Left renal pelvis (tissue), 4 donors: ENCODE measurements around the gene ZNF396. TPM values are rescaled to one million over a fixed set of nuclear protein-coding genes. Genes with fewer than 3 reads are reported as not detected.

ENCODE experiments used
- DNase-seq, 4 donors: peaks; one replicate each; pipeline ENCODE4 v3.0.0-alpha.2; 2013; ENCODE audit warnings: low read depth in 4 of 4, low spot score in 3 of 4
- polyA plus RNA-seq, 4 donors: library from polyadenylated mRNA; unstranded; fragments of 120-200 nt; gene quantifications; one replicate each; pipeline ENCODE4 v1.2.1, GENCODE V29; 2013; ENCODE audit not compliant: insufficient read length in 4 of 4

Gene ZNF396
- polyA plus RNA-seq, 4 donors = 1.8 to 6.4 (median 5.8) TPM

DNA sequence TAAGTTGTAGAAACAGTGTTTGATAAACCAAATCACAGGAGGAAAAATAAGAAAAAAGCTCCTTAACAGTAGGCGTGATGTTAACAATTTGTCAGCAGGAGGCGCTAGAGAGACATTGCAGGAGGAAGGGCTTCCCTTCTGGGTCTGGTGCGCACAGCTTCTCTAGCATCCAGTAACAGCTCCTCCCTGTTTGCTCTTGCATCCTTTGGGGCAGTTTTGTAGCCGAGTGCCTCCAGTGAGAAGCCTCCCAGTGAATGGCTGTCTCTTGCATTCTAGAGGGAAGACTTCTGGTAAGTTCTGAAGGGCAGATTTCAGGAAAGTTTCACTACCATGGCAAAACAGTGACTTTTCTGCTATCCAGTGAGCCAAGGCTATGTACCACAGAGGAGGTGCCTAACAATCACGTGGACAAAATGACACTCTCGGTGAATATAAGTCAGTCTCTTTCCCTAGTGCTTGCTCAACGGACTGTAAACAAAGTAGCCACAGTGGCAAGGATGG, 9.5 kb upstream of the ZNF396 start:
- DNase-seq = peak; percentile 38 to 67 (median 45)

DNA sequence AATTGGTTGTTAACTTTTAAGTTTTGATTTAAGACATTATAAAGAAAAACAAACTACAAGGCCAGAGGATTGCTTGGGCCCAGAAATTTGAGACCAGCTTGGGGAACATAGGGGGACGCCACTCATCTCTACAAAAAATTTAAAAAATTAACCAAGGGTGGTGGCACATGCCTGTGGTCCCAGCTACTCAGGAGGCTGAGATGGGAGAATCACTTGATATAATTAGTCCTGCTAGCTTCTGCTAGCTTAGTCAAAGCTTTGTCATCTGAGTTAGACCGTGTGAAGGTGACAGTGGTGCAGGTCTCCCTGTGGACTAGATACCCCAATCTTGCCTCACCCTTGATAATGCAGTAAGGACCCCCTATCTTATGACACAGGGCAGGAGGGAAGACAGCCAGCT, 6.0 kb upstream of the ZNF396 start:
- DNase-seq = no peak

- no peak for DNase-seq
Measured at GRCh38 chr18:35379421-35379820, 2.3 kb upstream of the ZNF396 start.

DNA sequence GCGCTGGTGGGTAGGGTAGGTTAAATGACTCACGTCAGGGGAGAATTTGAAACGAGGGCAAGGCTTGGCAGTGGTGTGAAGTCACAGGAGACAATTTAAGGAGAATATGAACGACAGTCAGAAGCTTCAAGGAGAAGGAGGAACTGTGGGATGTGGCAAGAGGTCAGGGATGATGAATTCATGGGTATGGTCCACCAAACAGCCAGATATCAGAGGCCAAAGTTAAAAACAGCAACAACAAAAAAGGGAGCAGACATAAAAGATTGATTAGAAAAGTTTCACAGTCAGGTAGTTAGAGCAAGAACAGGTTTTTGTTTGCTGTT, 1.4 kb upstream of the ZNF396 start:
- no peak for DNase-seq

DNA sequence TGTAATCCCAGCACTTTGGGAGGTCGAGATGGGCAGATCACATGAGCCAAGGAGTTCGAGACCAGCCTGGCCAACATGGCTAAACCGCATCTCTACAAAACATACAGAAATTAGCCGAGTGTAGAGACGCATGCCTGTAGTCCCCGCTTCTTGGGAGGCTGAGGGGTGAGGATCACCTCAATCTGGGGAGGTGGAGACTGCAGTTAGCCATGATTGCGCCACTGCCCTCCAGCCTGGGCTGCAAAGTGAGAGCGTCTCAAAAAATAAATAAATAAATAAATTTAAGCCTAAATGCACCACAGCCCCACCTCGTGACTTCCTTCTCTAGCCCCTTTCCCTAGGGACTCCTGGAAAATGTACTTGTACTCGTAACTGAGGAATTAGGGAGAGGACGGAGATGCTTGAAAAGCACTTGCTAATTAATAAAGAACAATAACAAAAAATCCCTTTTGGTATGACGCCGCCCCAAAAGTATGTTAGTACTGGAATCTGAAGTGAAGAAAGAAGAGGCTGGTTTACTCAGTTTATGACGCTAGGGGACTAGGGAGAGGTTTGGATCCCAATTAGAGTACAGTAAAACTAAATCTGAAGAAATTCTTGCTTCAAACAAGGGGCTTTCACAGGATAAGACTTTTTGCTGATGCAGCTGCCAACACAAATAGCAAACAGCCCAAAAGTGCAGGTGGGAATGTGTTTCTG, 887 bp upstream of the ZNF396 start:
- DNase-seq = no peak

- DNase-seq = no peak
Measured at GRCh38 chr18:35376393-35376741, 770 bp downstream of the ZNF396 start.

DNA sequence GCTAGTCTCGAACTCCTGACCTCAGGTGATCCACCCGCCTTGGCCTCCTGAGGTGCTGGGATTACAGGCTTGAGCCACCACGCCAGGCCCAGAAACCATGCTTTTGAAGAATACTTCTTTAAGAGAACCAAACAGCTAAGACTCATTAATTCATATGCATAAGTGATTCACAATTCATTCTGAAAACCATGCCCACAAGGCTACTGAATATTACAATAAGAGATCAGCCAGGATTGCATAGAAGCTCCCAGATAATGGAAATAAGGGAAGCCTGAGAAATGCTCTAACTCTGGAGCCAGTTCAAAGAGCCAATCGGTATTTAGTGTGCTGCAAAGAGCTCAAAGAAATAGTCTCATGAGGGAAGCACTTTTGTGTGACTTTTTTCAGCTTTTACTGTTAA, 2.4 kb downstream of the ZNF396 start:
- DNase-seq = no peak

DNA sequence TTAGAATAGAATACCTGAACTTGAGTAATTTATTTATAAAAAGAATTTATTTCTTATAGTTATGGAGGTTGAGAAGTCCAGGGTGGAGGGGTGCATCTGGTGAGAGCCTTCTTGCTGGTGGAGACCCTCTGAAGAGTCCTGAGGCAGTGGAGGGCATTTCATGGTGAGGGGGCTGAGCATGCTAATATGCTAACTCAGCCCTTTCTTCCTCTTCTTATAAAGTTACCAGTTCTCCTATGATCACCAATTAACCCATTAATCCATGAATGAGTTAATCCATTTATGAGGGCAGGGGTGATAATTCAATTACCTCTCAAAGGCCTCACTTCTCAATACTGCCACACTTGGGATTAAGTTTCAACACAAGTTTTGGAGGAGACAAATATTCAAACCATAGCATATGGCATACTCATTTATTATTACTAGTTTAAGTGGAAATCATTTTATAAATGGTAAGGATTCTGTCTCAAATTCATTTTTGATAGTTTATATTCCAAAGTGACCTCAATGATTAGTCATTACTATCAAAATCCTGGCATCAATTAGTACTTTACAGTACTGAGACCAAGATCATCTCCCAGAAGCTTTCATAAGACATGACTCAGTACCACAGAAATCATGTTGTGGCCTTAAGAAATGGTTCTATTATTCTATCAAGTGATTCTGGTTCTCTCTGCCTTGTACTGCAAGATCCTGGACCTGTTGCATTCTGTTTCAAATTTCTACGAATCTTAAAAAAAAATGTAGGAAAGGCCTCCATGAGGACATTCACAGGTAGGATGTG, 5.5 kb downstream of the ZNF396 start:
- no peak for DNase-seq

- DNase-seq = no peak
Measured at GRCh38 chr18:35369126-35369525, 8.0 kb downstream of the ZNF396 start.

DNA sequence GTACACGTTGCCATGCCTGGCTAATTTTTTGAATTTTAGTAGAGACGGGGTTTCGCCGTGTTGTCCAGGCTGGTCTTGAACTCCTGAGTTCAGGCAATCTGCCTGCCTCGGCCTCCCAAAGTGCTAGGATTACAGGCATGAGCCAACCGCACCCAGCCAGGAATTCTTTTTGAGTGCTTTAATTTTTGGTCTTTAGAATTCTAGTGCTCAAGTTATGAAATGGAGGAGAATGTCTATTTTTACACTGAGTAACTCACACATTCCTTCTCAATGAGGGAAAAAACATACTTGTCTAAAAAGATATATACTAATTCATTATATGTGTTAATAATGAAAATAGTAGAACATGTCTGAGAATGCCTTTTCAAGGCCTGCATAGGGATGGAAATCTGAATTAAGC, 8.5 kb downstream of the ZNF396 start:
- no peak for DNase-seq

GRCh38 chr18:35362531-35362930, 14.6 kb downstream of the ZNF396 start:
- no peak for DNase-seq

DNA sequence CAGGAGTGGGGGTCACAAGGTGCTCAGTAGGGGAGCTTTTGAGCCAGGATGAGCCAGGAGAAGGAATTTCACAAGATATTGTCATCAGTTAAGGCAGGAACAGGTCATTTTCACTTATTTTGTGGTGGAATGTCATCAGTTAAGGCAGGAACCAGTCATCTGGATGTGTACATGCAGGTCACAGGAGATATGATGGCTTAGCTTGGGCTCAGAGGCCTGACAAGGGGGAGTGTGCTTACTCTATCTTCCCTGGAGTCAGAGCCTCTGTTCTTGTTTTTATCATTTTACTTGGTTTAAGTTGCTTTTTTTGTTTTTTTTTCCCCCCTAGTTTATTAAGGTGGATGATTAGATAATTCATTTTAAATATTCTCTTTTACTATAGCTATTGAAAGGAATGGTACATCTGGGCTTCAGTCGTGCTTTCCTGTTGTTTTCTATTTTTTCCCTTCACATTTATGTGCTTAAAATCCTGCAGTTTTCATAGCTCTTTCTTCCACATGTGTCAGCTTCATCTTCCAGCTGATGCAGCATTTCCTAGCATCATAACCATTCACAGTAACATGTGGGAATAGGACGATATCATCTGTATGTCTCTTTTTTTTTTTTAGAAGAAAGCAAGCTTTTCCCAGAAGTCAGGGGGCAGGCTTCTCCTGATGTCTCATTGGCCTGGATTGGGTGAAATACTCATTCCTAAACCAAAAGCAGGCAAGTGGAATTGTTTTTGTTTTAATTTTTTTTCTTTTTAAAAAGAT, 15.4 kb downstream of the ZNF396 start:
- DNase-seq = no peak

DNA sequence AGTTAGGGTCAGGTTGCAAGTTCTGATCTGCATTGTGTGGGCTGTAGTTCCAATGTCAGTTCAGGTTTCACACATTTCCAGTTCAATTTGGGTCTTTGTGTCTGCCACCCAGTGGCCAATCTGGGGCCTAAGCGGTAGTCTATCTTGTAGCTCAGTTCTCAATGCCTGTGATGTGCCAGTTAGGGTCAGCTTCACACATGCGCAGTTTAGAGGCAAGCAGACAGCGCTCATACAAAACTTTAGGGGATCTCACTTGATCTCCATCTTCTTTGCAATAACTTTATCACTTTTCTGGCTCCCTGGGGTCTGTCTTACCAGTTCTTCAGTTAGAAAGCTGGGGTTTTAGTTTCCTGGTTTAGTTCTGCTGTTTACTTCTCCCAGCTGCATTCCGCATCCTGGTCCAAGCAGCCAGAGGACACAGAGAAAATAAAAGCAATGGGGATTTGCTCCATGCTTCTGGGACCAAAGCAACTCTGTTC, 22.0 kb downstream of the ZNF396 start:
- DNase-seq = peak; percentile 58 to 76 (median 61)

DNA sequence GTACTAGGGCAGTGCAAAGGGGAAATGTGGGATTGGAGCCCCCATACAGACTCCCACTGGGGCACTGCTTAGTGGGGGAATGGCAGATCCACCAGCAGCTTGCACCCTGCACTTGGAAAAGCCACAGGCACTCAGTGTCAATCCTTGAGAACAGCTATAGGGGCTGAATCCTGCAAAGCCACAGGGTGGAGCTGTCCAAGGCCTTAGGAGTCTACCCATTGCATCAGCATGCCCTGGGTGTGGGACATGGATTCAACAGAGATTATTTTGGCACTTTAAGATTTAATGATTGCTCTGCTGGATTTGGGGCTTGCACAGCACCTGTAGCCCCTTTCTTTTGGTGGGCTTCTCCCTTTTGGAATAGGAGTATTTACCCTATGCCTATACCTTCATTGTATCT, 24.4 kb downstream of the ZNF396 start:
- DNase-seq = no peak

- DNase-seq = no peak
Measured at GRCh38 chr18:35352283-35352682, 24.9 kb downstream of the ZNF396 start.

DNA sequence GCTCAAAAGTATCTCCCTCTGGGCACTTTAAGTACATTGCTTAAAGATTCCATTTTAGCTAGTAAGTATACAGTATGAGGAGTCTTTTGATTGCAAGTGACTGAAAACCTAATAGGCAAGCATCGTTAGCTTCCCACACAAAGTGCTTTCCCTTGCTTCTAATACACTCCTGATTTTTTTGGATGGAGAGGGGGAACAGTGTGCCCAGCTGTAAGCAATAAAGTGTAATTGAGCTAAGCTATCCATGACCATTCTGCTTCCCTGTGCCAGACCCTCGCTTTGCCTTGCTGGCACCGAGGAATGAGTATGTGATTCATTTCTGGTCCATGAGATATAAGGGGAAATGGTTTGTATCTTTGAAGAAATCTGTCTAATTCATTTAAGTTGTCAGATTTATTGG, 29.1 kb downstream of the ZNF396 start:
- no peak for DNase-seq

DNA sequence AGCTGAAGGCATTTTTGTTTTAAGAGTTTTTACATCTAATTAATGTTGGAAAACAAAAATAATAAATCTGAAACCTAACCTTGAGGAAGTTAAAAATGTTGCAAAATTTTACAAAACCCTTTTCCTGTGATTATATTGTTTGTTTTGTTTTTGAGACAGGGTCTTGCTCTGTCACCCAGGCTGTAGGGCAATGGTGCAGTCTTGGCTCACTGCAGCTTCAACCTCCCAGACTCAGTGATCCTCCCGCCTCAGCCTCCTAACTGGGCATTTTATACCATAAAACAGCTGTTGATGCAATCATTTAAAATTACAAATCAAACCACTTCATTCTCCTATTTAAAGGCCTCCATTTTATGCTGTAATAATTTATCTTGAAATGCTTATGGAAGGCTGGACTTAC, 31.2 kb downstream of the ZNF396 start:
- no peak for DNase-seq

DNA sequence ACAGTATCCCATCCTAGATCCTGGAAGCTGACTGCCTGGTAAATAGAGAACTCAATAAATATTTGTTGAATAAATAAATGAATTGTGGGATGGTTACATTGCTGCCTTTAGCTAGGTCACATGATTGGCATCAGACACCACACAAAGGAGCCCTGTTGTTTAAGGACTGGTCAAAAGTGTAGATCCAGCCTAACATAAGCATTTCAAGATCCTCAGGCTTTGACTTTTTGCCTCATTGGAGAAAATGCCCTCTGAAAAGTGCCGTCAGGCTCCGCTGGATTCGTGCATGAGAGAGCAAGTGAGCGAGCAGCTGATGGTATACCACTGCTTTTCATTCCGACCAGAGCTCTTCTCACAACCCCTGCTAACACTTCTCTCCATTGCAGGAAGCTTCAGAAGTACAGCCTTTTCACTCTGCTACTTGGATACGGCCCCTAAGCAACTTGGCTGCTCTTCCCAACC, 31.6 kb downstream of the ZNF396 start:
- DNase-seq = peak in 2 of 4 donors; percentile 45 to 56

- DNase-seq = peak in 1 of 4 donors; percentile 50
Measured at GRCh38 chr18:35344736-35345459, 32.2 kb downstream of the ZNF396 start.

DNA sequence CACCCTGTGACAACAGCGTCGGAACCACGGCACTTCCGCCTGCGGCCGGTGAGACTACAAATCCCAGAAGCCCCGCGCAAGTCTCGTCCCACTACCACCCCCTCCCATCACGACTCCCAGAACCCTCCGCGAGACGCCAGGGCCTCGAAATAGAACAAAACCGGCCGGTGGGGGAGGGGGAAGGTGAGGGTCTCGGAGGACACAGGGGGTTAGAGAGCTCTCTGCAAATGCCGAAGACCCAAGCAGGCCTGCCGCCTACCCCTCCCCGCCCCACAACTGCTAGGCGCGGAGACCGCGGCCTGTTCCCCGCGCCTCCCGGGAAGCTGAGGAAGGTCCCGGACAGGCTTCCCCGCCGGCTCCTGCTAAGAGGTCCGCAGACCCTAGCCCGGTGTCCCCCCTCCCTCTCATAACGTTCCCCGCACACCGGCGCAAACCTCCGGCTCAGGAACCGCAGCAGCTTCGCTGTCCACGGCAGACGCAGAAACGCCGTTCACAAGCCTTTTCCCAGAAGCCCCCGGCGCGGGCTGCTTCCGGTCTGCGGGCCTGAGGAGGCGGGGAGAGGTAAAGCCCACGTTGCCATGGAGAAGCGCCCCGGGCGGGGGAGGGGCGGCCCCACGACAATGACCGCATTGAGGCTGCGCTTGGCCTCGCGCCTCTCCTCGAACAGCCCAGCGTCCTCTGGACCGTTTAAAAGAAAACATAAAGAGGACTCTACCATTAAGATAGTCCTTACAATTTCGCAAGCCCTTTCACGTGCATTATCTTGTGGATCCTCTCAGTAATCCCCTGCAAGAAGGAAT, 33.0 kb downstream of the ZNF396 start, which contains the start of gene ZNF24:
Gene ZNF24 (minus strand): TSS at position 485 of the 800 bp plus-strand sequence. CDS start 3,770 bp downstream, outside the sequence.
- peak; percentile 82 to 92 (median 90) for DNase-seq
